HCT116 (cell line): ENCODE results near the gene PDE6C. TPM values are rescaled to one million over a fixed set of nuclear protein-coding genes. Genes with fewer than 3 reads are reported as not detected.

Experiments used
- ATAC-seq: fragments of 200-7000 bp; cut with Tn5 transposase; 2 replicates; pipeline ENCODE4 v1.9.1; 2020; ENCODE audit warnings: mild to moderate bottlenecking, moderate library complexity
- BruUV-seq: library from RNA; stranded (reverse); fragments of 400-500 nt; replicated peaks from 2 replicates; lab custom pipeline; 2021; lab: Mats Ljungman, UMichigan
- CTCF ChIA-PET: fragments of 300-600 bp; sonication (Branson Sonifier 250); formaldehyde crosslinking; loops from one replicate; lab custom pipeline; 2021; ENCODE audit warnings: antibody characterized with exemption; lab: Charles Lee
- POLR2A ChIA-PET: fragments of 300-600, 350-600 bp; sonication (Branson Sonifier 250); formaldehyde crosslinking; loops from one replicate; lab custom pipeline; 2021; ENCODE audit warnings: antibody characterized with exemption; lab: Charles Lee
- RAD21 ChIA-PET, 2 experiments: fragments of 300-600 bp; sonication (Branson Sonifier 250); formaldehyde crosslinking; loops; one replicate each; lab custom pipeline; 2023; ENCODE audit warnings: low total read pairs in 2 of 2; ENCODE audit not compliant: uncharacterized antibody in 2 of 2, unreplicated experiment in 2 of 2, low non-redundant PET in 1 of 2; lab: Charles Lee
- DNase-seq: peaks from one replicate; pipeline ENCODE4 v3.0.0-alpha.2; 2010; ENCODE audit warnings: low read depth, low spot score
- H2AFZ ChIP-seq: fragments of 200-600 bp; shearing (Covaris generic), sonication (generic); 2 replicates; pipeline ENCODE4 v1.6.1; 2017; ENCODE audit warnings: low read depth, mixed run types, mixed read lengths, antibody characterized with exemption, low read length; ENCODE audit not compliant: poor library complexity, severe bottlenecking
- H3K27ac ChIP-seq: 2 replicates; pipeline ENCODE4 v1.5.1; 2012; ENCODE audit warnings: low read depth, low read length
- H3K27me3 ChIP-seq: fragments of 200-600 bp; sonication (generic); 2 replicates; pipeline ENCODE4 v1.6.1; 2016; ENCODE audit warnings: mixed run types, low read length, mixed read lengths; ENCODE audit not compliant: insufficient read depth
- H3K36me3 ChIP-seq, 2 experiments: fragments of 200-500 bp in 1 of 2; fragments of 200-600 bp in 1 of 2; sonication (Bioruptor generic) in 1 of 2; sonication (generic) in 1 of 2; 2 replicates each; pipeline versions ENCODE4 v1.5.1 to v1.6.1; 2014 to 2016; ENCODE audit warnings: low read length in 2 of 2, inconsistent platforms in 1 of 2, mixed read lengths in 1 of 2, mixed run types in 1 of 2; ENCODE audit not compliant: insufficient read depth in 2 of 2, control insufficient read depth in 1 of 2
- H3K4me1 ChIP-seq, 2 experiments: fragments of 200-600 bp in 1 of 2; sonication (generic) in 1 of 2; 2 replicates each; pipeline versions ENCODE4 v1.5.1 to v1.6.1; 2012 to 2017; ENCODE audit warnings: low read length in 2 of 2, inconsistent platforms in 1 of 2, mild to moderate bottlenecking in 1 of 2, mixed read lengths in 1 of 2, mixed run types in 1 of 2, moderate library complexity in 1 of 2; ENCODE audit not compliant: insufficient read depth in 2 of 2, control insufficient read depth in 1 of 2
- H3K4me2 ChIP-seq: fragments of 200-600 bp; sonication (generic); 2 replicates; pipeline ENCODE4 v1.6.1; 2017; ENCODE audit warnings: mixed run types, low read length, mixed read lengths
- H3K4me3 ChIP-seq, 2 experiments: fragments of 200-600 bp in 1 of 2; sonication (generic) in 1 of 2; replicated peaks in 1 of 2; 2 replicates each; pipeline ENCODE4 v1.5.1; 2011 to 2016; ENCODE audit warnings: low read length in 2 of 2, control low read depth in 1 of 2, low read depth in 1 of 2, mild to moderate bottlenecking in 1 of 2, mixed read lengths in 1 of 2, mixed run types in 1 of 2
- H3K79me2 ChIP-seq: fragments of 200-600 bp; sonication (generic); 2 replicates; pipeline ENCODE4 v1.6.1; 2017; ENCODE audit warnings: mild to moderate bottlenecking, mixed run types, low read length, moderate library complexity, mixed read lengths; ENCODE audit not compliant: insufficient read depth
- H3K9ac ChIP-seq: fragments of 200-600 bp; sonication (generic); 2 replicates; pipeline ENCODE4 v1.6.1; 2016; ENCODE audit warnings: low read length, mixed read lengths
- H3K9me2 ChIP-seq: fragments of 200-600 bp; sonication (generic), shearing (Covaris generic); 2 replicates; pipeline ENCODE4 v1.6.1; 2017; ENCODE audit warnings: mixed run types, mild to moderate bottlenecking, moderate library complexity; ENCODE audit not compliant: insufficient read depth
- H3K9me3 ChIP-seq, 2 experiments: fragments of 200-500 bp in 1 of 2; fragments of 200-600 bp in 1 of 2; sonication (Bioruptor generic) in 1 of 2; sonication (generic) in 1 of 2; 2 replicates each; pipeline ENCODE4 v1.6.1; 2014 to 2017; ENCODE audit warnings: low read length in 2 of 2, mixed read lengths in 2 of 2, inconsistent platforms in 1 of 2, low read depth in 1 of 2, mild to moderate bottlenecking in 1 of 2, mixed run types in 1 of 2, moderate library complexity in 1 of 2; ENCODE audit not compliant: control insufficient read depth in 1 of 2, insufficient read depth in 1 of 2
- H4K20me1 ChIP-seq: fragments of 200-600 bp; sonication (generic), shearing (Covaris generic); 2 replicates; pipeline ENCODE4 v1.6.1; 2017; ENCODE audit warnings: mixed run types, mild to moderate bottlenecking, moderate library complexity; ENCODE audit not compliant: insufficient read depth
- ATF3 ChIP-seq: IDR thresholded peaks from 2 replicates; pipeline ENCODE4 v1.6.1; 2012
- CEBPB ChIP-seq: IDR thresholded peaks from 2 replicates; pipeline ENCODE4 v1.6.1; 2012; ENCODE audit warnings: low read depth
- CTCF ChIP-seq, 3 experiments: fragments of 200-600 bp in 1 of 3; sonication (generic) in 1 of 3; IDR thresholded peaks in 2 of 3; conservative IDR thresholded peaks in 1 of 3; 2 replicates each; pipeline ENCODE4 v1.5.1; 2012 to 2017; ENCODE audit warnings: low read depth in 2 of 3, low read length in 2 of 3, antibody characterized with exemption in 1 of 3, borderline replicate concordance in 1 of 3, control low read depth in 1 of 3, mild to moderate bottlenecking in 1 of 3, mixed read lengths in 1 of 3, mixed run types in 1 of 3, moderate library complexity in 1 of 3; ENCODE audit not compliant: insufficient read depth in 1 of 3
- EZH2phosphoT487 ChIP-seq: fragments of 200-600 bp; IDR thresholded peaks from 2 replicates; pipeline ENCODE4 v1.6.1; 2018; ENCODE audit warnings: antibody characterized with exemption, borderline replicate concordance
- JUND ChIP-seq: IDR thresholded peaks from 2 replicates; pipeline ENCODE4 v1.6.1; 2012
- RAD21 ChIP-seq: IDR thresholded peaks from 2 replicates; pipeline ENCODE4 v1.6.1; 2012; ENCODE audit warnings: low read depth, mild to moderate bottlenecking
- REST ChIP-seq: IDR thresholded peaks from 2 replicates; pipeline ENCODE4 v1.6.1; 2012; ENCODE audit warnings: low read depth
- SRF ChIP-seq: IDR thresholded peaks from 2 replicates; pipeline ENCODE4 v1.6.1; 2012; ENCODE audit warnings: low read depth
- TCF7L2 ChIP-seq: IDR thresholded peaks from 2 replicates; pipeline ENCODE4 v1.7.0; 2011; ENCODE audit warnings: borderline replicate concordance, inconsistent platforms; ENCODE audit not compliant: insufficient read depth, insufficient read length; ENCODE audit errors: extremely low read depth
- YY1 ChIP-seq: IDR thresholded peaks from 2 replicates; pipeline ENCODE4 v1.6.1; 2011; ENCODE audit warnings: low read length, low read depth, moderate library complexity, mild to moderate bottlenecking; ENCODE audit not compliant: insufficient replicate concordance; ENCODE audit errors: extremely low read depth
- ZNF274 ChIP-seq: fragments of 200-500 bp; sonication (Bioruptor generic); IDR thresholded peaks from 2 replicates; pipeline ENCODE4 v1.6.1; 2014; ENCODE audit warnings: mild to moderate bottlenecking, low read depth, low read length, inconsistent platforms
- intact Hi-C: fragments of 100-400 bp; cut with micrococcal nuclease; formaldehyde crosslinking; loops from 2 replicates; pipeline ENCODE4 v1.10.0; 2022
- total RNA-seq: library from RNA; stranded (reverse); gene quantifications from one replicate; pipeline ENCODE4 v1.2.1, GENCODE V29; 2021; ENCODE audit not compliant: unreplicated experiment

Gene PDE6C
- total RNA-seq, 1 experiment from 2014 or later, result not detected

- no peak for TF ChIP-seq REST
- no peak for TF ChIP-seq SRF
Measured at GRCh38 chr10:93614101-93614825, 1.9 kb downstream of the PDE6C start (continued).

- Histone ChIP-seq H3K36me3 (no peaks in the 10 kb centered on the region), H3K9me3 (no peaks in the 10 kb centered on the region), H4K20me1 (no peaks in the 10 kb centered on the region), H3K4me1 (no peaks in the 10 kb centered on the region), H3K79me2 (no peaks in the 10 kb centered on the region), H3K9me2 (no peaks in the 10 kb centered on the region), H3K4me3 (no peak overlapping the region), H3K27me3 (no peaks in the 10 kb centered on the region), H2AFZ (no peak overlapping the region), H3K9ac (no peak overlapping the region), H3K4me2 (no peak overlapping the region), H3K27ac (no peak overlapping the region)
- ChIA-PET RAD21 (no interaction called here), CTCF (no interaction called here), POLR2A (no interaction called here)
- intact Hi-C loops, result no loop called here
- BruUV-seq, result no TSS peak
- TF ChIP-seq JUND (no peak), REST (no peak), TCF7L2 (no peak), CEBPB (no peak), SRF (no peak), CTCF (IDR thresholded peaks at IDR 0.05 in 2 of 3, conservative IDR thresholded peaks at IDR 0.05 in 1 of 3; ENCODE audit: borderline replicate concordance in 1 of 3, insufficient read depth in 1 of 3, low read depth in 2 of 3, low read length in 2 of 3) (no peak), YY1 (no peak), RAD21 (no peak), EZH2phosphoT487 (no peak), ATF3 (no peak), ZNF274 (no peak)
- no peak for DNase-seq
- ATAC-seq, result no peak
Measured at GRCh38 chr10:93615576-93616235, 3.4 kb downstream of the PDE6C start.
